ENCODE measurements around the gene IL23R. TPM values are rescaled to one million over a fixed set of nuclear protein-coding genes. Genes with fewer than 3 reads are reported as not detected.
"Not testable (repeated sequence)": the region's sequence is repeated elsewhere in the genome, so short reads cannot be mapped to it uniquely, and the experiment has no call there.

Gene IL23R
- total RNA-seq, 2 donors from 2014 or later = not detected

DNA sequence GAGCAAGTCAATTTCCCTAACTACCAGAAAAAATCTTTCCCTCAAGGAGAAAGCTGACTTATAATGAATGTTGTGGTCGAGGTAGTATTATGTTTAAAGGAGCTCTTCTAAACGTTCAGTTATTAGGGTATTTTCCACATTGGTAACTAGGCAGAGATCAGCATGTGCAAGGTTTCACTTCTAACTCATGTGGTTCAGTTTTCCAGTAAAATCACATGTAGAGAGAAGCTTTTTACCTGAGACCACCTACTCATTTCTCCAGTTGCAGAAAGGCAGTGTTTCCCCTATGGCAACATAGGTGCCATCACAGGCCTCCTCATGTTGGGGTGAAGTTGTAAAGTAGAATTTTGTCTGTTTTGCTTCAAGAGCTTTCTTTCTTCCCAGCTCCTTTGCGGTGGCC is 23.7 kb downstream of the IL23R start:
- no peak for DNase-seq

DNA sequence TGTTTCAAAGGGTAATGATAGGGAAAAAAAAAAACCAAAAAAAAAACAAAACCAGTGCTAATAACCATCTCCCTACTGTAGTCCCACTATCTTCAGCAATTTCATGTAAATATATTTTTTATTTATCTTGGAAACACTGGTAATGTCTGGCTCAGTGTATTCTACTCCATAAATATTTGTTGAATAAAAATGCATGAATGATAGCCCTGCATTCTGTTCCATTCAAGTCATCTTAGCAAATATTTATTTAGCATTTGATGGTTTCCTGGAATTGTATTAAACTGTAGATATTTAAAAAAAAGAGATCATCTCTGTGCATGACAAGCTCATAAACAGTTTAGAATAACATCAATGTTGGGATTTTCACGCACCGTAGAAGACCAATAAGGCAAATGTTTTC is 24.2 kb downstream of the IL23R start:
- DNase-seq (no peak), ATAC-seq (no peak)
- intact Hi-C loops (cut with DNase I) = no loop called here

More for the DNA sequence above, 23.7 kb downstream of the IL23R start:
- no peak for ATAC-seq
- intact Hi-C loops (cut with DNase I) = no loop called here

DNA sequence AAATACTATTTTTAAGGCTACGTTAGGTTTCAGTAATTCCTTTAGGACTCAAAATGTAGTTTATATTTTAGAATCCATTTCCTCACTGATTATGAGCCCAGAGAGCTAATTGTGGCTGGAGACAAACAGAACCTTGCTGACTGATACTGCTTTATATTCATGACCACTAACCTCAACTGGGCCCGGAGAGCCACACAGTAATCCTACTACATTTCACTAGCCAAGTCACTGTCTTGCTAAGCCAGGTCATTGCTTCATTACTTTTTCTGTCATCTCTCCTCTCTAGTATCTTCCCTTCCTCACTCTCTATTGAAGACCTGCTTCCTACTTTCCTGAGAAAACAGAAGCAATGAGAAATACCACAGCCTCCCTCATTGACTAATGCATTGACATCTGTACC is 24.7 kb downstream of the IL23R start:
- intact Hi-C loops (cut with DNase I) = no loop called here
- ATAC-seq (no peak), DNase-seq (no peak)

DNA sequence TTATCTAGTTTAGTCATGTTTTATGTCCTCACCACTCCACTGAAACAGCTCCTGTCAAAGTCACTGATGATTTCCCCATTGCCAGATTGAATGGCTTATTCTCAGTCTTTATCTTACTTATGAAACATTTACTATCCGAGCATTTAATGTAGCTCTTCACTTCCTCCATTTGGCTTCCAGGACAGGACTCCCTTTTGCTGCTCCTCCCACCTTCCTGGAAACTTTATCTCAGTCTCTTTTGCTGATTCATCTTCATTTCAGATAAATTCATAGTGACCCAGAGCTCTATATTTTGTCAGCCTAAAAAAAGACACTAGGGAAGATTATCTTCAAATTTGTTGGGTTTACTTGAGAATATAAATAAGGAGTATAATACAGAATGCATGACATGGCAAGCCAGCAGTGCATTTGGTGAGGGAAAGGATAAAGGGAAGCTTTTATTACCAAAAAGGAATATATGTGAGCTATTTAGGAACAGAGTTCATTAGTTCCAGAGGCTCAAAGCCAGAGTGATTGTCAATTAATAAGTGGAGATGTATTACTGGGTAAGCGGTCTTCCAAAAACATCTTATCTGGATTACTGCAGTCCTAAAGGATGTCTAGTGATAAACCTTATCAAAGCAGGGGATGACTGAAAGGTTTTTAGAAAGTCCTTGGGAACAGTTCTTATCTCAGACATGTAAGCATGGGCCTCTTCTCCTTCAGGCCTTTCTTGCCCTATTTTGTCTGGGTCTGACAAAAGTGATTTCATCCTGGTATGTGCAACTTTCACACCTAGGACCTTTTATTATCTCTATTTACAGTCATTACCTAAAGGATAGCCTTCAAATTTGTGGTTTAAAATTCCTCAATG is 25.6 kb downstream of the IL23R start:
- no peak for DNase-seq
- ATAC-seq = peak in 1 of 2 donors; percentile 72
- intact Hi-C loops (cut with DNase I) = no loop called here

DNA sequence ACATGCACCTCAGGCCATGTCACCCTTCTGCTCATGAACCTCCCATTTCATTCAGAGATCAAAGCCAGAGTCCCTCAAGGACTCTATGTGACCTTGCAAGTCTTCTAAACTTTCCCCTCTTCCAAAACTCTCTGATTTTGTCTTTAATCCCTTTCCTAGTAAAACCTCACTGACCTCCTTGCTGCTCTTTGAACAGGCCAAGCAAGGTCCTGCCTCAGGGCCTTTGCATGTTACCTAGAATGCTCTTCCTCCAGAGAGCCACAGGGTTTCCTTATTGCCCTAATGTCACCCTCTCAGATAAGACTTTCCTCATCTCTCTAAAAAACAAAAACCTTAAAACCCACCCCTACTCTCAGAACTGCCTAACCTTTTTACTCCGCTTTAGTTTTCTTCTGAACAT is 26.6 kb downstream of the IL23R start:
- ATAC-seq = no peak
- intact Hi-C loops (cut with DNase I) = no loop called here
- DNase-seq = no peak

DNA sequence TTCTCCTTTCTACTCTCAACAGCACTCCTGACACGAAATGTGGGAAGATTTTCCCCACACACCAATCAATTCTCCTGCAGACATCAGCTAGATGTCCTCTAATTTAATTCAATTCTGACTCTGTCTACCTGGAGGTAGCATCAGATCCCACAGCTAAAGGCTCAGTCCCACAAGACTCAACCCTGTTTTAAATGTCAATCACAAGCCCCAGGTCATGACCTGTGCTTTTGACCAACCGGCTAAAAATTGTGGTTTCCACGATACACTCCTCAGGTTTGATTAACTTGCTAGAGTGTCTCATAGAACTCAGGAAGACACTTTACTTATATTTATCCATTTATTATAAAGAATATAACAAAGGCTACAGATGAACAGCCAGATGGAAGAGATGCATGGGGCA is 27.4 kb downstream of the IL23R start:
- ATAC-seq (no peak), DNase-seq (no peak)
- intact Hi-C loops (cut with DNase I) = no loop called here

DNA sequence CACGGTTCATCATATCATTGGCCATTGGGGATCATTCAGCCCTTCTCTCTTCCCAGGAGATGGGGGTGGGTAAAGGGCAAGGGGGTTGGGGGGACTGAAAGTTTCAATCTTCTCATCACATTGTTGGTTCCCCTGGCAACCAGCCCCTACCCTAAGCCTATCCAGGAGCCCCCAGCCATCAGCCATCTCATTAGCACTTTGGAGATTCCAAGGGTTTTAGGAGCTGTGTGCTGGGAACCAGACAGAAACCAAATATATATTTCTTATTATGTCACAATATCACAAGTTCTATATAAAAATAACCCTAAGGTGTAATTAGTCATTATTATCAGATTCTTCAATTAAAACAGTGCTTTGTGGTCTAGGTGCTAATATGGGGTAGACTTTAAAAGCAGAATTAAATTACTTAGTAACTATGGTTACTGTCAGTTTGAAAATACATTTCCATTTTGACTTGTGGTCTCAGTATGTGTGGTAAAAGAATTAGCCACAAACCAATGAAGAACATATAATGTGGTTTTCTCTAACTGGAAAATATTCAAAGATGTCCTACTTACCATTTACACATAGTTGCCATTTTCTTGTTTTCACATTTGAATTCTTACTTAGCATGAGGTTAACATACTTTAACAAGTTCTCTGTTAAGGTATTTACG is 28.1 kb downstream of the IL23R start:
- ATAC-seq (peak in 1 of 2 donors; percentile 5), DNase-seq (no peak)
- intact Hi-C loops (cut with DNase I) = no loop called here

DNA sequence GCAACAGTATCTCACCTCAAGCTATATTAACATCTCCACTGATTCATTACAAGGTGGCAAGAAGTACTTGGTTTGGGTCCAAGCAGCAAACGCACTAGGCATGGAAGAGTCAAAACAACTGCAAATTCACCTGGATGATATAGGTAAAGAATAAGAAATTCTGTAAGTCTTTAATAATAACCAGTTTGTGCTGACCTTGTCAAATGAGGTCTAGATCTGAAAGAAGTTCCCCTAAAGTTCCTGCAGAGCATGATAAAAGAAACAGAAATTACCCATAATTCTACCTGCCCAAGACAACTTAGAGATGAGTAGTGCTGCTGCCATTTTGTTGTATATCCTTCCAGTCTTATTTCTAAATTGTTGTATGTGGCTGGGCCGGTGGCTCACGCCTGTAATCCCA is 34.5 kb downstream of the IL23R start:
- DNase-seq (no peak), ATAC-seq (no peak)
- intact Hi-C loops (cut with DNase I) = no loop called here

DNA sequence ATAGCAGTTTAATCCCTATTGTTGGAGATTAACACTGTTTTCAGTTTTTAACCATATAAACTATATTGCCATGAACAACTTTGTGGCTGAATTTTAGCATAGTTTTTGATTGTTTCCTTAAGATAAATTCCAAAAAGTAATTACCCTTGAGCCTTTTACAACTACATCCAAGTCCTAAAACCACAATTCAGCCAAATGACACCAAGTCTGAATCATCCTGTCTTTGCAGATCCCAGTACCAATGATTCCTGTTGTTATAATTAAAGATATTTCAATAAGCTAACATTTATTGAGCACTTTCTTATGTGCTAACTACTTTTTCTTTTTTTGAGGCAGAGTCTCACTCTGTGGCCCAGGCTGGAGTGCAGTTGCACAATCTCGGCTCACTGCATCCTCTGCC is 35.6 kb downstream of the IL23R start:
- intact Hi-C loops (cut with DNase I) = no loop called here
- no peak for ATAC-seq
- no peak for DNase-seq

DNA sequence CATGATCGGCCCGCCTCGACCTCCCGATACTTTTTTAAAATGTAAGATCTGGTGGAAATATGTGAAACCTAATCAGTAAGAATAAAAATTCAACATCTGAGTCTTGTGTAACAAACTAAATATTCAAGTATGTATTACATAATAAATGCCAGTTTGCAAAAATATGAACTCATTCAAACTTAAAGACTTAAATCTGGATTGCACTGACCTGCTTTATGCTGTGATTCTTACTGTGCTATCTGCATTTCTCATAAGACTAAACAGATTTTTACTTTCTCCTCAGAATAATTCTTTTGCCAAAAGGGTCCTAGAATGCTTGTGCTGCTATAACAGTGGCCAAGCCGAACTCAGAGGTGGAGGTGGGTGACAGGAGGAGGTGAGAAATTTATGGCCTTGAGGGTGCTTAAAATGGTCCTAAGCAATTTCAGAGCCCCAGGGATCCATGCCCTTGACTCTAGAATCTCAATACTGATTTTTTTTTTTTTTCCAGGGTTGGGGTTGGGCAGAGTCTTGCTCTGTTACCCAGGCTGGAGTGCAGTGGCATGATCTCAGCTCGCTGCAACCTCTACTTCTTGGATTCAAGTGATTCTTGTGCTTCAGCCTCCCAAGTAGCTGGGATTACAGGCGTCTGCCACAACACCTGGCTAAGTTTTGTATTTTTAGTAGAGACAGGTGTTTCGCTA is 38.2 kb downstream of the IL23R start:
- ATAC-seq = no peak
- DNase-seq = no peak
- intact Hi-C loops (cut with DNase I) = no loop called here

DNA sequence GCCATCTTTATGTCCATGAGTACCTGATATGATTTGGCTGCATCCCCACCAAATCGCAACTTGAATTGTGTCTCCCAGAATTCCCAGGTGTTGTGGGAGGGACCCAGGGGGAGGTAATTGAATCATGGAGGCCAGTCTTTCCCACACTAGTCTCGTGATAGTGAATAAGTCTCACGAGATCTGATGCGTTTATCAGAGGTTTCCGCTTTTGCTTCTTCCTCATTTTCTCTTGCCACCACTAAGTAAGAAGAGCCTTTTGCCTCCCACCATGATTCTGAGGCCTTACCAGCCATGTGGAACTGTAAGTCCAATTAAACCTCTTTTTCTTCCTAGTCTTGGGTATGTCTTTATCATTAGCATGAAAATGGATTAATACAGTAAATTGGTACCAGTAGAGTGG is 41.1 kb downstream of the IL23R start:
- intact Hi-C loops (cut with DNase I); ATAC-seq; DNase-seq: not testable (repeated sequence)

DNA sequence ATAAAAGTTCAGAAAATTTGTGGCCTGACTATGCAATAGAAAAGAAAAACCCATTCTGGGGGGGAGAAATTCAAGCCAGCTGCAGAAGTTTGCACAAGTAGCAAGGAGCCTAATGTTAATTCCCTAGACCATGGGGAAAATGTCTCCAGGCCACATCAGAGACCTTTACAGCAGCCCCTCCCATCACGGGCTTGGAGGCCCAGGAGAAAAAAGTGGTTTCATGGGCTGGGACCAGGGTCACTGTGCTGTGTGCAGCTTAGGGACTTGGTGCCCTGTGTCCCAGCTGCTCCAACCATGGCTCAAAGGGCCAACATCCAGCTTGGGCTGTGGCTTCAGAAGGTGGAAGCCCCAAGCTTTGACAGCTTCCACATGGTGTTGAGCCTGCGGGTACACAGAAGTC is 42.0 kb downstream of the IL23R start:
- intact Hi-C loops (cut with DNase I) = no loop called here
- ATAC-seq (no peak), DNase-seq (no peak)

DNA sequence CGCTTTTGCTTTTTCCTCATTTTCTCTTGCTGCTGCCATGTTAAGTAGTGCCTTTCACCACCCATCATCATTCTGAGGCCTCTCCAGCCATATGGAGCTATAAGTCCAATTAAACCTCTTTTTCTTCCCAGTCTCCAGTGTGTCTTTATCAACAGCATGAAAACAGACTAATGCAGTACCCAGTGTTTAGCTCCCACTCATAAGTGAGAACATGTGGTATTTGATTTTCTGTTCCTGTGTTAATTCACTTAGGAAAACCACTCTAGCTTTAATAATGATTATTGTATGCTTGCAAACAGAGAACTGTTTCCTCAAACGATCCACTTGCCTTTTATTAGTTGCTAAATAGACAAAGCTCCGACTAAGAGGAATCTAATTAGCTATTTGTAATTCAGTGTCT is 43.3 kb downstream of the IL23R start:
- intact Hi-C loops (cut with DNase I) = no loop called here
- no peak for DNase-seq
- ATAC-seq = no peak

DNA sequence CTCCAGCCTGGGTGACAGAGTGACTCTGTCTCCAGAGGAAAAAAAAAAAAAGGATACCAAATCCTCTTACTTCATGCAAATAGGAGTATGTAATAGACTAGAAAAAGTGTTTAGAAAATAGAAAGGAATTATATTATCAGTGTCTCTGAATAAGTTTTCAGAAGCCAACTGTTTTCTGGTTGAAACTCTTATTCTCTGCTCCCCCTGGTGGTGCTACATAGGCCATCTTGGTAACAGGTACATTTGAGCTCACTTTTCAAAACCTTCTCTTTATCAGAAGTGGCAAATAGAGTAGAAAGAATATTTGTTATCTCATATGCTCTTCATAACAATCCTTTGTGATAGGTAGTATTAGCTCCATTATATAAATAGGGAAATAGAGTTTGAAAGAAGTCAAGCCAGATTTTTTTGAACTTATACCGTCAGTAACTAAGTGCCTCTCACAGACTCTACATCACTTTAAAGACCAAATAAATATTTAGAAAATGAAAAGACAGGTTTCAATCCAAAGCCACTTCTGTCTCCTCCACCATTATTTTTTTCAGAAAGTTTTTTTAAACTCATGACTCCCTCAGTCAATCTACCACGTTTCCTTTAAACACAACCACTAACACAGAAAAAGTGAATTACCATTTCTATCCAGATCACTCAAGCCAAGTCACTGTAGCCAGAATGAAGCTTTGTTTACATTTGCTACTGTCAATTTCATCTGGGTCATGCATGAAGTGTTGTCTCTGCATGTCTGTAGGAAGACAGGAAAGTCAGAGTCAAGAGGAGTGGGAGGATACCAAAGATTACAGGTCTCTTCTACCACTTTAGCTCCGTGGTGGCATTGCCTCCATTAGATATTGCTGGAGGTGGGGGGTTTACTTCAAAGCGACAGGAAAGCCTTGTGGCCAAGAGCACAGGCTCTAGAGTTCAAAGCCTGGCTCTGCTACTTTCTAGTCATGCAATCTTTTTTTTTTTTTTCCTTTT is 45.6 kb downstream of the IL23R start:
- intact Hi-C loops (cut with DNase I) = loop anchor here in 1 of 2 donors (5.0 kb wide), 2 partner anchors 215 to 445 kb away; no protein-coding TSS in a partner anchor
- DNase-seq (no peak), ATAC-seq (no peak)

DNA sequence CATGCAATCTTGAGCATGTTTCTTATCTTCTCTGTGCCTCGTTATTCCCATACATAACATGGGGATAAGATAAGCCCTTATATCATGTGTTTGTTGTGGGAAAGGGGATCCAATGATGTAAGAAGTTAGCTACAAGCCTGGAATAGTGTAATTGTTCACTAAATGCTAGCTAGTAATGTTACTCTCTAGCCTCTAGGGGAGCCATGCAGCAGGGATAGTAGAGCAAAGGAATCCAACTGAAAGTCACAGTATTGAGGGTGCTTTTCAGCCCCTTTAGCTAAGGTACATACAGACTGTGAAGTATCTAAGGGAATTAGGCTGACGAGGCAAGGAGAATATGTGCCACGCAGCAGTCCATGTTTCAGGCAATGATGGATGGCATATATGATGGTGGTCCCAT is 46.9 kb downstream of the IL23R start:
- no peak for ATAC-seq
- intact Hi-C loops (cut with DNase I) = loop anchor here in 1 of 2 donors (5.0 kb wide), 2 partner anchors 216 to 446 kb away; no protein-coding TSS in a partner anchor
- DNase-seq = no peak

DNA sequence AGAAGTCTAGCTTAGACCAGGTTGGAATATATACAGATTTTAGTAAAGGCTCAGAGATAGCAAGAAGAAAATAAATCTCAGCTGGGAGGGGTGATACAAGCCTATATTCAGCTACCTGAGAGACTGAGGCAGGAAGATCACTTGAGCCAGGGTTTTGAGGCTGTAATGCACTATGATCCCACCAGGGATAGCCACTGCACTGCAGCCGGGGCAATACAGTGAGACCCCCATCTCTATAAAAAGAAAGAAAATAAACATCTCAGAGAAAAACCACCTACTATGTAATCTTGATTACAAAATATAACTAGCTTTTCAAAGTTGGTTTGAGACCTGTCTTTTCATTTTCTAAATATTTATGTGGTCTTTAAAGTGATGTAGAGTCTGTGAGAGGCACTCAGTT is 47.7 kb downstream of the IL23R start:
- intact Hi-C loops (cut with DNase I) = loop anchor here in 1 of 2 donors (5.0 kb wide), 2 partner anchors 217 to 447 kb away; no protein-coding TSS in a partner anchor
- DNase-seq (no peak), ATAC-seq (no peak)

DNA sequence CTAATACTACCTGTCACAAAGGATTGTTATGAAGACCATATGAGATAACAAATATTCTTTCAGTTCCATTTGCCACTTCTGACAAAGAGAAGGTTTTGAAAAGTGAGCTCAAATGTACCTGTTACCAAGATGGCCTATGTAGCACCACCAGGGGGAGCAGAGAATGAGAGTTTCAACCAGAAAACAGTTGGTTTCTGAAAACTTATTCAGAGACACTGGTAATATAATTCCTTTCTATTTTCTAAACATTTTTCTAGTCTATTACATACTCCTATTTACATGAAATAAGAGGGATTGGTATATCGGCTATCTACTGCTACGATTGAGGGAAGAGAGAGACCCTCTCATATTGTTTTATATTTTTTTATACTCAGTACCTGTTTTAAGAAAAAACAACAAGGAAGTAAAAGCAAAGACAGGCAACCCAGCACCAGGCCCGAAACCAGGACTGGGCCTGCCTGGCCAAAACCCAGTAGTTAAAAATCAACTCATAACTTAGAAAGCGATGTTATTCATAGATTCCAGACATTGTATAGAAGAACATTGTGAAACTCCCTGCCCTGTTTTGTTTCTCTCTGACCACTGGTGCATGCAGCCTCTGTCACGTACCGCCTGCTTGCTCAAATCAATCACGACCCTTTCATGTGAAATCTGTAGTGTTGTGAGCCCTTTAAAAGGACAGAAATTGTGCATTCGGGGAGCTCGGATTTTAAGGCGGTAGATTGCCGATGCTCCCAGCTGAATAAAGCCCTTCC is 48.3 kb downstream of the IL23R start:
- no peak for ATAC-seq
- DNase-seq = no peak
- intact Hi-C loops (cut with DNase I) = loop anchor here in 1 of 2 donors (5.0 kb wide), 2 partner anchors 217 to 447 kb away; no protein-coding TSS in a partner anchor

DNA sequence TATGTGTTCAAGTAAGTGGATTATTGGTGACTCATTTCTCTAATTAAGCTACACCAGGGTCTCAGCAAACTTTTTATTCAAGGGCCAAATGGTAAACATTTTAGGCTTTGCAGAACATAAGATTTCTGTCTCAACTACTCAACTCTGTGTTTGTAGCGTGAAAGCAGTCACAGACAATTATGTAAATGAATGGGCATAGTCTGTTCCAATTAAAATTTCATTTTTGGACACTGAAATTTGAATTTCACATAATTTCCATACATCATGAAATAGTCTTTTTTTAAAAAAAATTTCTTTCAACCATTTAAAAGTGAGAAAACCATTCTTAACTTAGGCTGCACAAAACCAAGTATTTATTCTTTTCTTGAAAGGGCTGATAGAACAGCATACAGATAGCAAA is 50.1 kb downstream of the IL23R start:
- DNase-seq (no peak), ATAC-seq (no peak)
- intact Hi-C loops (cut with DNase I) = no loop called here

Data from left cardiac atrium (tissue), 4 donors.